HG02642 (cell line): ENCODE data around the gene LANCL3.

Experiments used
- ATAC-seq: cut with Tn5 transposase; IDR thresholded peaks from one replicate; pipeline ENCODE4 v1.9.1; 2021; ENCODE audit warnings: mild to moderate bottlenecking; ENCODE audit not compliant: unreplicated experiment, poor library complexity

LANCL3 gene

DNA sequence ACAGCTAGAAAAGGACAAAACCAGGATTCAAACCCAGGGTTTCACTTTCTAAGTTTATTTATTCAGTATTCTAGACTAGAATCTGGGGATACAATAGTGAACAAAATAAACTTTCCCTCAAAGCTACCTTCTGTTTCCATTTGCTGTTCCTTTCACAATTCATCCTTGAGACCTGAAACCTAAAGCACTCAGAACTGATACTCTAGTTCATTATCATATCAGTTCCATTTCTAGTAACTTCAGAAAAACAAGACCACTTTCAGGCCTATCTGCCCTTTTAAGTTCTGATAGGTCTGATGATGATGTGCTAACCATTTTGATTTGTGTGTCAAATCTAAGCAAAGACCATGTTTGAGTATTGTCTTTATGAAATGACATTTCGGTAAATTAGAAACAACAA, 106.3 kb downstream of the LANCL3 start:
- ATAC-seq = peak; percentile 70

DNA sequence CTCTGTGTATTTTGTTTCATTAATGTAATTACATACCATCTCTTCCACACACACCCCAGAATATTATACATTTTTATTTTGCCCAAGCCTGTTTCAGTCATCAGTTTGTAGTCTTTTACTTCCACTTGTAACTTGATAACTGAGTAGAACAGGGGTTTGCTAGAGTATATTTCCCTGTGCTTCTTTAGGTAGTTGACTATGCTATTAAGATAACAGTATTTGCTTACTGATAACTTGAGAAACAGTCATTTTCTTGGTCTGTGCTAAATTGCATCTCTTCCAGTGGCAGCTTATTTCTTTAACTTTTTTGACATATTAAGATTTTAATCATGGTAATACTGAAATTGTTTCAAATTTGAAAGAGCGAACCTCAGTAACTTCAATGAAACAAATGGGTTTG, 107.1 kb downstream of the LANCL3 start:
- no peak for ATAC-seq

DNA sequence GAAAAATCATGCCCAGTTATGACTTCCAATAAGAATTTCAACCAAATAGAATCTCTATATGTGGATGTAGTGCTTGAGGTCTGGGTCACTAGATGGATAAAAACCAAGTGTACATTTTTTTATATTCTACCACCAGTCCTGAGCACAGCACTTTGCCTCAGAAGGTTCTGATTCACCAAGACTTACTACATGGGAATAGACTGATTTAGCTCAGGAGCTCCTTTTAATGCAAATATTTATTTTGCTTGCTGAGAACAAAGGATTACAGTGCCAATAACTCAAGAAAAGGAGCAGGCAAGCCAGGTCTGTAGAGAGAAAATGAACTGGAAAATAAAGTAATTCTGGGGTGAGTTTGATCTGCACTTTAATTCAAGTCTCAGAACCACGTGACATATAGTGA, 107.8 kb downstream of the LANCL3 start:
- no peak for ATAC-seq

DNA sequence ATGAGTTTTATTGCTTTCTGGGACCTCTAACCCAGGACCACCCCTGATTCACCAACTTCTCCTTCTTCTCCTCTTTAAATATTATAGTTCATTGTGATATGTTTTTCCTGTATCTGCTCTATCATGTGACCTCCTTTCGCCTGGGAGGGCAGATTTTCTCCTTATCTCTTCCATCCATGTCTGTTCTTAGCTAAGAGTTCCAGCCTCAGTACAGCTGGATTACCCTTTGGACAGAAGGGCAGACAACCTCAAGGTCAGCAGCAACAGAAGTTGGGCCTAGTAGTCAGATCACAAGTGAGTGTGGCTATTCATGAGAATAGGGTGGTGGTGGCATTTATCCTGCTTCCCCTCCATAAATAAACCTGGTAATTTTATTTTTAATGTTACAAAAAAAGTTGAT, 108.4 kb downstream of the LANCL3 start:
- ATAC-seq = no peak

DNA sequence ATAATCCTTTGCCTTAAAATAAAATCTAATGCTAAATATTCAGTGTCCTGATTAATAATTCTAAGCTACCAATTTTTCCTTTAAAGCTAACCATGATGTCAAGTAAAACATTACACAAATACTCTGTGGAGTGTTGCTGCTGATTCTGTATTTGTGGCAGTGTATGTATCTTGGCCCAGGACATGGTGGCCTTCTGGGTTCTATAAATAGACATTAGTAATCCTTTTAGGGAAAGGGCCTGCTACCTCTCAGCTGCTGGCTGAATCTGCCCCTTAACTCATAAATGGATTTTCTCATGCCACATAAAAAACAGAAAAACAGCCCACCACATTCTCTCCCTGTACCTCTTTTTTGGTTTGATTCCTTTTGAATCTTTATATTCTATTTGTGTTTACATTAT, 113.0 kb downstream of the LANCL3 start:
- no peak for ATAC-seq

DNA sequence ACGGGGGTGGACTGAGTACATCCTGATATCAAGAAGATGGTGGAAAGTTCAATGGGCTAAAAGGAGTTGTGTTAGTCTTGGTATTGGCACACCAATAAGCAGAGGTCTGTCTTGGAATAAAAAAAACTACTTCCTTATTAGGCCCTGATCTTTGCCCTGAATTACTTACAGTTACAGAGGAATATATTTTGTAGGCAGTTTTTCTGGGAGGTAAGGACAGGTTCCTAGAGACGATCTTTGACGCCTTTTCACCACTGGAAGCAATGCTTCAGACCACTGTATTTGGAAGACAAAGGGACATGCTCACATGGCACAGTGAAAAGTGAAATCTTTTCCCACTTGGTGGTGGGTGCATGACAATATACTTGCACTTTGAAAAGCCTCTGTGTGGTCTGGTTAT, 113.5 kb downstream of the LANCL3 start:
- ATAC-seq = no peak

DNA sequence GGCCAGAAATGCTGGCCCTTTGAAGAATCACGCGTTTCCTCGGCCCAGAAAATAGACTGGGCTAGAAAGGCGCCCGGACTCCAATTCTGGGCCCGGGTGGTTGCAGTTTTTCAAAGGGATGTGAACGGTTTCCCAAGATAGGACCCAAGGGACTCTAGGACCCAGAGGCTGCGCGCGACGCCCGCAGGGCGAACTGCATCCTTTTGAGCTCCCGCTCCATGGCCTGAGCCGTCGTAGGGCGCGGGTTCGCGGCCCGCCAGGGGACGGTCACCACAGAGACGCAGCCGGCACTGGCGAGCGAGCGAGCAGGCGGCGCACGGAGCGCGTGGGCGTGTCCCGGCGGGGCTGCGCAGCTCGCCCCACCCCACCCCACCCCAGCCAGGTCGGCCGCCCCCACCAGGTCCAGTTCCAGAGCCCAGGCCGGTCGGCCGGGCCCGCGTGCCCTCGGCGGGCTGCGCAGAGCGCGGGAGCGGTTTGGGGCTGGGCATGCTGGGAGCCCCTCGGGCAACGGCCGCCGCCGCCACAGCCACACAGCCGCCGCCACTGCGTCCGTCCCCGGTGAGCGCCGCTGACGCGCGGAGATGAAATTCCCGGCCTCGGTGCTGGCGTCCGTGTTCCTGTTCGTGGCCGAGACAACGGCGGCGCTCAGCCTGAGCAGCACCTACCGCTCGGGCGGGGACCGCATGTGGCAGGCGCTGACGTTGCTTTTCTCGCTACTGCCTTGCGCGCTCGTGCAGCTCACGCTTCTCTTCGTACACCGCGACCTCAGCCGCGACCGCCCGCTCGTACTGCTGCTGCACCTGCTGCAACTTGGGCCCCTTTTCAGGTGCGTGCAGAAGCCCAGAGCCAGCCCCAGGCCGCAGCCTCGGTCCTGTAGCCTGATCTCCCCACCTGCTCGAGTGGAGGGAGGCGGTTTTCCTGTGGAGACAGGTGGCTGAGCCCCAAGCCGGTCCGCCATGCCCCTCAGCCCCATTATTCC, 114.2 kb downstream of the LANCL3 start, which contains the start of gene XK:
TSS of gene XK (plus strand) at position 411 of the 979 bp plus-strand sequence. CDS start at position 582, 171 bp downstream.
- ATAC-seq = peak; percentile 82

DNA sequence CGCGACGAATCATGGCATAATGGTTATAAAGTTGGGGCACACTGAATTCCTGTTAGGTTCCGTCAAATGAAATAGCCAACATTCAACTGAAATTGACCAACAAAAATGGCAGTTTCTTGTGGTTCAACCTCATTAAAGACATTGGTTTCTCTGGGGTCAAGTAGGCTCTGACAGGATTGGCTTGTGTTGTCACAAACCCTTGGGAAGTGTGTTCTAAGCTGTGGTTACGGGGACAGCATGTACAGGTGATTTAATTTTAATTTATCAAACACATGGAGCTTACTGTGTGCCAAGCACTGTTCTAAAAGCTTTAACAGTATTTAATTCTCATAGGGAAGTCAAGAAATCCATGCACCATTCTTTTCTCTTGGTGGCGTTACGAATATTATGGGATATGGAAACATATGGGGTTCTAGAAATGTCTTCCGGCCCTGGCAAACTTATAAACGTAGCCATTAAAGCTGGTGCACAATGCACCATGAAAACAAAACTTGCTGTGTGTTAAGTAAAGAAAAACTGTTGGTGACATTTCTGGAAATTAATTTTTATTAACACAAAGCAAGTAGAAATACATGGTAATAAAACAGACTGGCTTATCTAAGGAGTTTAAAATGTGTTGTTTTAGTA, 115.0 kb downstream of the LANCL3 start:
- ATAC-seq = no peak

DNA sequence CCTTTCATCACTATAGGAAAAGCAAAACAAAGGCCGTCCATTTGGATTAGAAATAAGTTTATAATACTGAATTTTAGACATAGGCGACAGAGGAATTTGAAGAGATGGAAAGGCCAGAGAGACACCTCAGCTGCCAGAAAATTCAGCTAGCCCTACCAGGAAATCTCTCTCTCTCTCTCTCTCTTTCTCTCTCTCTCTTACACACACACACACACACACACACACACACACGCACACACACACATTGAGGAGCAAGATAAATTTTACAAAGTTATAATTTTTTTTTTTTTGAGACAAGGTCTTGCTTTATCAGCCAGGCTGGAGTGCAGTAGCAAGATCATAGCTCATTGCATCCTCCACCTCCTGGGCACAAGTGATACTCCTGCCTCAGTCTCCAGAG, 115.5 kb downstream of the LANCL3 start:
- ATAC-seq = no peak

DNA sequence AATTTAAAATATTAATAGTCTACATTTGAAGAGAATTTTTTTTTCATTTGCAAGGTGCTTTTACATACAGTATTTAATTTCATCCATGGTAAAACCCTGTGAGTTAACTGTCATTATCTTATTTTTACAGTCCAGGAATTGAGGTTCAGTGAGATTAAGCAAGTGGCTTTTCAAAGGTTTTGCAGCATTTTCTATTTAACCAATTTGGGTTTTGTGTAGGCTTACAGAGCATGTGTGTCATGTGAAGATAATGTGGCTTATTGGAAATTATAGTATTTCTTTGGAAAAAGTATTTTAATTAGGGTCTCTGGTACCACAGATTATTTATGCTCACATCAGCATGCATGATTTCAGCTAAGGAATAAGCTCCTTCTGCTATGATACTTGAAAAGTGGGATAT, 118.7 kb downstream of the LANCL3 start:
- no peak for ATAC-seq

DNA sequence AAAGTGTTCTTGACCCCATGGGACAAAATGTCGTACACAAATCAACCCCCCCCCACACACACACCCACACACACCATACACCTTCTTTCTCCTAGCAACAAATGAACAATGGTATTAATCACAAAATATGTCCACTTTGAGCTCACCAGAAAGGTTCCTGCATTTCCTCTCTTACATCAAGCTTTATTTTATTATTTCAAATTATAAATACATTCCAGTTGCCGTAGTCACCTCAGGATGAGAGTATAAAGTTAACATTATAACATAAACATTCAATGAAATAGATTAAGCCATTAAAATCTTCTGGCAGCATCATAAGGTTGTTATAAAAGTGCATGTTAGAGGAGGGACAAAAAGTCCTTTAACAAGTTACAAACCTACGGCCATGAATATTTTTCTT, 121.5 kb downstream of the LANCL3 start:
- ATAC-seq = no peak

DNA sequence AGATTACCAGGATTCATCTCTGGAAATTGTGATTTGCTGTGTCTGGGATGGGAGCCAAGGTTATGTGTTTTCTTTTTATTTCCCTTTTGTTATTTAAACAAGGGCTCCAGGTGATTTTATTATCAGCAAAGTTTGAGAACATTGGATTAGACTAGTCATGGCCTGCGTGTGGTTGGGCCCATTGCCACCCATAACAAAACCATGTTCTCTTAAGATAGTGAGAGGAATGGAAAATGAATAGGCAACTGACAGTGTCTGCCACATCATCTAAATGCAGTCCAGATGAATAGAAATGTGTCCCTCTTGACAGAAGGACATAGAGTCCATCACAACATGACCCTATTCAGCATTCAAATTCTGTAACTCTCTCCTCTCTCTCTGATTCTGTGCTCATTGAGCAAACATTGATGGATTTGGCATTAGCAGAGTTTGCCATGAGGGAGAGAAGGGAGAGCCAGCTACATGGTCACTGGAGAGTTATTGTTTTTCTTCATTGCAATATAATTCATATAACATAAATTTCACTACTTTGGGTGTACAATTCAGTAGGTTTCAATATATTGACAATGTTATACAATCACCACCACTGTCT, 125.8 kb downstream of the LANCL3 start:
- ATAC-seq = no peak

DNA sequence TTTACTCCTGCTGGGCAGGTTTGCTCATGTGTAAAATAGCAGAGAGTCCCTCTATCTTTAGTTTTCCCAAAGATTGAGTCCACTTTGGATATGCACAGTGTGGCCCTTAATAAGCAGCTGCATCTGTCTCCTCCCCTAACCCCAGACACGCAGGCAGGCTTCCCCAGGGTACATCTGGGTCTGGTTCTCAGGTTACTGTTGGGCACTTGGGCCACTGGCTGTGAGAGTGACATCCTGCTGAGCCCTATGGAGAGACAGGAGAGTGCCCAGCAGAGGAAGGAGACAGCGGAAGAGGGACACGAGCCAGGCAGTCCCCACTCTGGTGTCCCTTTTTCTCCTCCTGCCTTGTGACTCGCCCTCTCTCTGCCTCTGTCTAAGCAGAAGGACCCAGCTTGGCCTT, 130.1 kb downstream of the LANCL3 start:
- no peak for ATAC-seq

DNA sequence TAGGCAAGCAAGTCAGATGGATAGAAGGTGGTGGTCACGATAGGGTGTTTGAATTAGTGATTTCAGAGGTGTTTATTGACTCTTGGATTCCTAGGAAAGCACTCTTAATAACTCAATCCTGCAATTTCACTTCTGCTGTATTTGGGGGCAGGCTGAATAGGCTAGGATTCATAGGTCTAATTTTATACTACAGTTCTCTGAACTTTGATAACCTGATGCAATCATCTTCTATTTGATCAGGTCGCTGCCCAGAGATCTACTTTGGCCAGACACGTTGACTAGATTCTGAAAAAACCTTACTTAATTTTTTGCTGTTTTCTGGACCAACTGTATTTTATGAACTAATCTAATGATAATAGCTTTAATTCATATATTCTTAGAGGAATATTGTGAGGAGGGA, 140.5 kb downstream of the LANCL3 start:
- no peak for ATAC-seq

DNA sequence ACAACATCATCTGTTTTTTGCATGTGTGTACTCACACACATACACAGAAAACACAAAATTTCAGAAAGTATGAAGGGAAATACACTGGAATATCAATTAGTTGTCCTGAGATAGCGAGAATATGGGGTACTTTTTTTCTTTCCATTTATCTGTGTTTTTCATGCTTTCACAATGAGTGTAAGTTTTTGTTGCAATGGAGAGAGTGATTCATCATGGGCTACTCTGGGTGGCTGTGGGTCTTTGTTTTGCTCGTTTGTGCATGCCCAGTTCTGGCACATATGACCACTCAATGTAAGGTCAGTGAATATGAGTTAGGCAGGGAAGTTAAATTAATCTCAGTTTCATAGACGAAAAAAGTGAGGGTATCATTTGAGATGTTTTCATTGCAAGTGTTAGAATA, 141.0 kb downstream of the LANCL3 start:
- no peak for ATAC-seq

DNA sequence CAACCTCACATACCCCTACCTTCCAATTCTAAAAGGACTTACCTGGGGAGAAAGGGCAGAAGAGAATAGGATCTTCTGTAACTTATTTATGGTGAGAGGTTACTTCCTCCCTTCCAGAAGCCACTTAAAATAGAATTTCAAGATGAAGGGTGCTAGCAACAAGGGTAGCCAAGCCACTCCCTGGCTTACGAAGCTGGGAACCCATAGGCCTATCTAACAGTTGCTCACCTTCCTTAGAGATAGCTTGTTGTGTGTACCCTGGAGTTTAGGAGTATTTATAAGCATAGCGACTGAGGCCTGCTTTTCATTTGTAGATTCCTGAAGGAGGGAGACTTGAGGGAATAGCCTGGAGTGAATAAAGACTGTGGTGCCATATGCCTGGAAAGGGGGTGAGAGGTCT, 143.0 kb downstream of the LANCL3 start:
- no peak for ATAC-seq

DNA sequence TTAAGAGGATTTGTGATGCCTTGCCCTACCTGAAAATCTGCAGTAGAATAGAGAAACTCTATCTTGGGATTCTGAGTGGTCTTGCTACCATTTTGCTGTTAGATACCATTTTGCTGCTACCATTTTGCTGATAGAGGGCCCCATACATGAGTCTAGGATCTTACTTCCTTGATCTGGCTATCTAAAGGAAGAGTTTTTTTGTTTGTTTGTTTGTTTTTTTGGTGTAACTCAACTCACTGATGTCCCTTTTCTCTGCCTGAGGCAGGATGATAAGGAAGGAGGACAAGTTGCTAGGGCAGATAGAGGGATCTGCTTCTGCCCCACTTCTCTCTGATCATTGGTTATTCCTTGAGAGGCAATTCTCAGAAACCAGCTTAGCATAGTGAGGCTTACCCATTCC, 145.1 kb downstream of the LANCL3 start:
- no peak for ATAC-seq

DNA sequence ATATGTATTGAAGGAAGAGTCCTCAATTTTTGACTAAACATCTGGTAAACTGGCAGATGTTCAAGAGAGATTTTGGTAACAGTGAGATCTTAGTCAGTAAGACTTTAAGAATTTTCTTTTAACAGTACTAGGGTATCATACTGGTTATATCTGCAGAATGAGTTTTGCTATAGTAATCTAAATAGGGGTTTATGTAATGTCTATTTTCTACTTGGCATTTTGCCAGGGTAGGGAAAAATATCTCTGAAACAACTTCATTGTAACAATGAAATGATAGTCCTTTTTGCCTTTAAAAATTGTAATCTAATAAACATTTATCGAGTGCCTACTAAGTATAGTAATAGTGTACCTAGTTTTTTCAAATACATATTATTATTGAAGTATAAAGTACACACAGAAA, 146.2 kb downstream of the LANCL3 start:
- no peak for ATAC-seq

DNA sequence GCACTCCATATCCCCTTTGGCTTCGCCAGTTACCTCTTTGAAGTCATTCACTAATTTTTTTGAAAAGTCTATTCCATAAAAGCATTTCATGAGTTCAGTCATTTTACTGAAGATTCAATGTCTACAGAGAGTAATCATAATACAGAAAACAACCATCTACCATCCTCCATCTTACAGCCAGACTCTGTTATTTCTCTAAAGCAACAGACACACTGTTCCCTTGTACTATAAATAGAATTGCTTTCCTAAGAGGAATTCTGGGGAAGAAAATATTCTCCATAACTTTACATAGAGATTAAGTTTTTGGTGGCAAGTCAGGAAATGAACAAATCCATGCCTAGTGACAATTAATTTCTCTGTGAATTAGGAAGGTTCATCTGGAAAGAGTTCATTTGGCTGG, 151.1 kb downstream of the LANCL3 start:
- ATAC-seq = no peak

DNA sequence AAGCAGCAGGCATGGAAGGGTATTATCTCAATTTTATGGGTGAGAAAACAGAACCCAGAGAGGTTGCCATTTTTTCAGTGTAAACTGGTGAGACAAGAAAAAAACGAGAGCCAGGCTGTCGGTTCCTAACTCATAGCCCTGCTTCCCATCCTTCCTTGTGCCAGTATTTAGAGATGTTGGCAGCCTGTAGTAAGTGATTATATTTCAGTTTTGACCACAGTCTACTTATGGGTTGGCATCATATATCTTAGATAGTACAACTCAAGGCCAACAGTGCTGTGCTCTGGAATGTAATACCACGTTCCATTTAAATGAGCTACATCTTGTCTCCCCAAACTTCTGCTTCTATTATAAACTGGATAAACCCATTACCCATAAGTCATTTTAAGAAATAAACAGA, 154.9 kb downstream of the LANCL3 start:
- no peak for ATAC-seq
